ENCODE results near the gene SEL1L.

DNA sequence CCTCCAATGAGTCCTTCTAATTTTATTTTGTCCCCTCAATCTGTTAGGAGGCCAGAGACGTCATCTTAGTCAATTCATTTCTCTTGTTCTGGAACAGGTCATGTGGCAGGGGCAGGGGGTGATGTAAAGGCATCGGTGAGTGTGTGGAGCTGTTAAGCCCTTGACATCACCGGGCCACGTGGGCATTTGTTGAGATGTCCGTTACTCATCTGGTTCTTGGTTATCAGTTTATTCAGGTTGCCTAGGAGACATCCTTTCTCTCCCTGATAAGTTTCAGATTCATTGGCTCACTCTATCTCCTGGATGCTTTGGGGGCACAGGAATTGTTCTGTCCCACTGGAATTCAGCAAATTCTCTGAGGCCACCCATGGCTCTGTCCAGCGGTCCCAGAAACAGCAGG is 33.6 kb upstream of the SEL1L start:
- TF ChIP-seq, protein P1, sequence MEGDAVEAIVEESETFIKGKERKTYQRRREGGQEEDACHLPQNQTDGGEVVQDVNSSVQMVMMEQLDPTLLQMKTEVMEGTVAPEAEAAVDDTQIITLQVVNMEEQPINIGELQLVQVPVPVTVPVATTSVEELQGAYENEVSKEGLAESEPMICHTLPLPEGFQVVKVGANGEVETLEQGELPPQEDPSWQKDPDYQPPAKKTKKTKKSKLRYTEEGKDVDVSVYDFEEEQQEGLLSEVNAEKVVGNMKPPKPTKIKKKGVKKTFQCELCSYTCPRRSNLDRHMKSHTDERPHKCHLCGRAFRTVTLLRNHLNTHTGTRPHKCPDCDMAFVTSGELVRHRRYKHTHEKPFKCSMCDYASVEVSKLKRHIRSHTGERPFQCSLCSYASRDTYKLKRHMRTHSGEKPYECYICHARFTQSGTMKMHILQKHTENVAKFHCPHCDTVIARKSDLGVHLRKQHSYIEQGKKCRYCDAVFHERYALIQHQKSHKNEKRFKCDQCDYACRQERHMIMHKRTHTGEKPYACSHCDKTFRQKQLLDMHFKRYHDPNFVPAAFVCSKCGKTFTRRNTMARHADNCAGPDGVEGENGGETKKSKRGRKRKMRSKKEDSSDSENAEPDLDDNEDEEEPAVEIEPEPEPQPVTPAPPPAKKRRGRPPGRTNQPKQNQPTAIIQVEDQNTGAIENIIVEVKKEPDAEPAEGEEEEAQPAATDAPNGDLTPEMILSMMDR (IDR thresholded peaks at IDR 0.05): no peak
- TF ChIP-seq RFX5 (IDR thresholded peaks at IDR 0.05) (no peak), MYC (IDR thresholded peaks at IDR 0.05; ENCODE audit: borderline replicate concordance, low read length) (no peak), POLR2A (IDR thresholded peaks at IDR 0.05; ENCODE audit: low read length) (no peak), ESRRA (IDR thresholded peaks at IDR 0.05; ENCODE audit: borderline replicate concordance, low read length) (no peak), EP300 (IDR thresholded peaks at IDR 0.05) (no peak), SMC3 (IDR thresholded peaks at IDR 0.05) (no peak), RNF2 (IDR thresholded peaks at IDR 0.05; ENCODE audit: borderline replicate concordance, low read depth) (no peak), KDM5A (IDR thresholded peaks at IDR 0.05) (no peak)
